ENCODE measurements around the gene GRIP2.
A peak's percentile ranks its signal among the peaks of the same experiment; 100 is the strongest.

Gene GRIP2

DNA sequence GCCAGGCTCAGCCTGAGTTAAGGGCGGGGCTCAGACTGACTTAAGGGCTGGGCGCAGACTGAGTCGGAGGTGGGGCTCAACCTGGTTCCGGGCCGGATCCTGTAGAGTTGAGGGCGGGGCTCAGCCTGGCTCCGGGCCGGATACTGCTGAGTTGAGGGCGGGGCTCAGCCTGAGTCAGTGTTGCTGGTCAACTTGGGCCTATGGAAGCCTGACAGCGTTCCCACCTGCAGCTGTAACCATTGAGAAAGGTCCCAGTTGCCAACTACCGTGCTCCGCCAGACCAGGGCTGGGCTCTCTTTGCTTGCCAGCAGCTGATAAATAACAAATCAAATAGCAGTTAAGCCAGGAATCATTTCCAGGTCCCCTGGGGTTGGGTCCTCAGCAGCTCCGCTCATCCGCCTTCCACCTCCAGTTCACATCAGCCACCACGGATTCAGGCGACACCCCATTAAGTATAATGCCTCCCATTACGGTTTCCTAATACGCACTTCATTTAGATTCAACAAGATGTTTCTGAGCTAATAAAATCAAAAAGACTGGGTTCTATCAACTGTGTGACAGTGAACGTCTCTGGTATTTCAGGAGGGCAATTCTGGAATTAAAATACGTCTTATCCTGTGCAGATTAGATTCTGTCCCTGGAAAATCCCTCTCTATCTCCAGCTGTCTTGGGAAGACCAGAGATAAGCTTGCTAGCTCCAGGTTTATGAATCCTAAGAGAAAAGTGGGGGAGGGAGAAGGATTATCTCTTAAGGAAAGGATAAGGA, 7.3 kb downstream of the GRIP2 start:
- no peak overlapping the region for H3K4me3 ChIP-seq (ENCODE audit: low read depth, low read length)
- peaks cover 5% of the 10 kb centered on the region for H3K27me3 ChIP-seq (replicated peaks)
- TF ChIP-seq, protein P1, sequence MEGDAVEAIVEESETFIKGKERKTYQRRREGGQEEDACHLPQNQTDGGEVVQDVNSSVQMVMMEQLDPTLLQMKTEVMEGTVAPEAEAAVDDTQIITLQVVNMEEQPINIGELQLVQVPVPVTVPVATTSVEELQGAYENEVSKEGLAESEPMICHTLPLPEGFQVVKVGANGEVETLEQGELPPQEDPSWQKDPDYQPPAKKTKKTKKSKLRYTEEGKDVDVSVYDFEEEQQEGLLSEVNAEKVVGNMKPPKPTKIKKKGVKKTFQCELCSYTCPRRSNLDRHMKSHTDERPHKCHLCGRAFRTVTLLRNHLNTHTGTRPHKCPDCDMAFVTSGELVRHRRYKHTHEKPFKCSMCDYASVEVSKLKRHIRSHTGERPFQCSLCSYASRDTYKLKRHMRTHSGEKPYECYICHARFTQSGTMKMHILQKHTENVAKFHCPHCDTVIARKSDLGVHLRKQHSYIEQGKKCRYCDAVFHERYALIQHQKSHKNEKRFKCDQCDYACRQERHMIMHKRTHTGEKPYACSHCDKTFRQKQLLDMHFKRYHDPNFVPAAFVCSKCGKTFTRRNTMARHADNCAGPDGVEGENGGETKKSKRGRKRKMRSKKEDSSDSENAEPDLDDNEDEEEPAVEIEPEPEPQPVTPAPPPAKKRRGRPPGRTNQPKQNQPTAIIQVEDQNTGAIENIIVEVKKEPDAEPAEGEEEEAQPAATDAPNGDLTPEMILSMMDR (IDR thresholded peaks at IDR 0.05; ENCODE audit: low read depth, low read length, missing control alignments), result no peak
- H3K36me3 ChIP-seq (replicated peaks), result no peaks in the 10 kb centered on the region
- DNase-seq, result no peak
- in situ Hi-C loops (cut with HindIII; ENCODE audit: low pct_ligation_motif_present, low sequenced_read_pairs), result no loop called here
- H3K27ac ChIP-seq, result no peak overlapping the region

DNA sequence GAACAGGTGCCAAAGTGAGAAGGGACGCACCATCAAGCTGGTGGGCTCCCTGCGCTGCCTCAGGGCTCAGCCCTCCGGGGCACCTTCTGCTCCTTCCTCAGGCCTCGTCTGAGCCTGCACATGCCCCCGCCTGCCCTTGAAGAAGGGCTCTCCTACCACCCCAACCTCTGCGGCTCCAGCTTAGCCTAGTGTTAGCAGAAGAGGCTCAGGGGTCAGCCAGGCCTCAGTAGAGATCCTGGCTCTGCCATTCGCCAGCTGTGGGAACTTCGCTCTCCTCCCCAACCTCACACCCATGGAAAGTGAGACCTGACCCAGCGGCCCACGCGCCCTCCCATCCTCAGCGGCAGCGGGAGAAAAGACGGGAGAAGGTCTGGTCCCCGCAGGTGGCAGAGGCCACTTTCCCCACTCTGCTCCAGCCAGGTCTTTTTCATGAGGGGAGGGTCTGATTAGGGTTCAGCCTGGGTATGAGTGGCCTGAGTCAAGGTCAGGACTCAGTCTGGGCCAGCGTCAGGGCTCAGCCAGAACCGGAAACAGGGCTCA, 8.2 kb downstream of the GRIP2 start:
- Histone ChIP-seq H3K4me3 (ENCODE audit: low read depth, low read length) (no peak overlapping the region), H3K27me3 (replicated peaks) (peaks cover 5% of the 10 kb centered on the region), H3K36me3 (replicated peaks) (no peaks in the 10 kb centered on the region), H3K27ac (no peak overlapping the region)
- in situ Hi-C loops (cut with HindIII; ENCODE audit: low pct_ligation_motif_present, low sequenced_read_pairs), result no loop called here
- TF ChIP-seq, protein P1 (IDR thresholded peaks at IDR 0.05; ENCODE audit: low read depth, low read length, missing control alignments), result no peak
- no peak for DNase-seq

DNA sequence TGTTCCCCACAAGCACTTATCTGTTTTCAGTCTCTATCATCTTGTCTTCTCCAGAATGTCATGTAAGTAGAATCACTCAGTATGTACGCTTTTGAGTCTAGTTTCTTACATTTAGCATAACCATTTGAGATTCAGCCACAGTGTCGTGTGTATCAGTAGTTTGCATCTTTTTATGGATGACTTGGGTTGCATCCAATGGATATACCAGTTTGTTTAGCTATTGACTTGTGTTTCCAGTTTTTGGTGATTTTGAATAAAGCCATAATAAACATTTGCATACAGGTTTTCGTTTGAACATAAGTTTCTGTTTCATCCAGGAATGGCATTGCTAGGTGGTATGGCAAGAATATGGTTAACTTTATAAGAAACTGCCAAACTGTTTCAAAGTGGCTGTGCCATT, 12.1 kb downstream of the GRIP2 start:
- no peak for DNase-seq
- in situ Hi-C loops (cut with HindIII; ENCODE audit: low pct_ligation_motif_present, low sequenced_read_pairs), result no loop called here
- no peak overlapping the region for H3K4me3 ChIP-seq (ENCODE audit: low read depth, low read length)
- H3K27me3 ChIP-seq (replicated peaks), result no peaks in the 10 kb centered on the region
- TF ChIP-seq, protein P1 (IDR thresholded peaks at IDR 0.05; ENCODE audit: low read depth, low read length, missing control alignments), result no peak
- no peaks in the 10 kb centered on the region for H3K36me3 ChIP-seq (replicated peaks)
- H3K27ac ChIP-seq, result no peak overlapping the region

DNA sequence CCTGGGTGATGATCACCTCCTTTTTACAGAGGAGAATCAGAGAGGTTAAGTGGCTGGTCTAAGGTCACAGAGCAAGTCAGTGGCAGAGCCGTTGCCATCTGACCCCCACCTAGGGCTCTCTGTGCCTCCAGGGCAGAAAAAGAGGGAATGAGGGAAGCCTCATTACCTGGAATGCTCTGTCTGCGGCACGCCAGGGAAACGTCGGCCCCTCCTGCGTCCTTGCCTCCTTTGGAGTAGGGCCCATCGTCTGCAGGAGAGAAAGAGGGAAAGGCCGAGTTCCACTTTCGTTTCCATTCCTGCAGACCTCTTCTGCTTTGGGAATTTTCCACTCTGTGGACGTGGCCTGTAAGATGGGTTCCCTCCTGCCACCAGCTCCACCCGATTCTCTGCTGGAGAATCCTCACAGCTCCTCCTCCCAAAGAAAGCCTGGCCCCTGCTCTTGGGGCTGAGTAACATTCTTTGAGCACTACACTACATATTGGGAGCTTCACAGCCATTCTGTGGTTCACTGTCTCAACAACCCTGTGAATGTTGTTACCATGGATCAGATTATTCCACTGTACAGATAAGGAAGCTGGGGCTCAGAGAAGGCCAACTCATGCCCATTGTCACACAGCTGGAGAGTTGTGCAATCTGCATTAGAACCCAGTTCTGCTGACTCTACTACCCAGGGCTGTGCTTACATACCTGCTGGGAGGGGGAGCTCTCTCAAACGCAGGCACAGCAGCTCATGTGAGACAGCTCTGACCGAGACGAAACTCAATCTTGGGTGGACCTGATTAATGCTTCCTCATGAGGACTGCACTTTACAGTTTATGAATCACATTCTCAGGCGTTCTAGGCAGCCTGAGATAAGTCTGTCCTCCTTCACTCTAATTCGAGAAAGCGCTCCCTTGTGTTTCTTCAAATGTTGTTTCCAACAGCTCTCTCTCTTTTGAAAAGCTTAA, 14.2 kb downstream of the GRIP2 start:
- no peak overlapping the region for H3K27ac ChIP-seq
- TF ChIP-seq, protein P1 (IDR thresholded peaks at IDR 0.05; ENCODE audit: low read depth, low read length, missing control alignments), result no peak
- no peaks in the 10 kb centered on the region for H3K36me3 ChIP-seq (replicated peaks)
- H3K27me3 ChIP-seq (replicated peaks), result peaks cover 11% of the 10 kb centered on the region
- H3K4me3 ChIP-seq (ENCODE audit: low read depth, low read length), result no peak overlapping the region
- in situ Hi-C loops (cut with HindIII; ENCODE audit: low pct_ligation_motif_present, low sequenced_read_pairs), result no loop called here
- peak; percentile 66 for DNase-seq

DNA sequence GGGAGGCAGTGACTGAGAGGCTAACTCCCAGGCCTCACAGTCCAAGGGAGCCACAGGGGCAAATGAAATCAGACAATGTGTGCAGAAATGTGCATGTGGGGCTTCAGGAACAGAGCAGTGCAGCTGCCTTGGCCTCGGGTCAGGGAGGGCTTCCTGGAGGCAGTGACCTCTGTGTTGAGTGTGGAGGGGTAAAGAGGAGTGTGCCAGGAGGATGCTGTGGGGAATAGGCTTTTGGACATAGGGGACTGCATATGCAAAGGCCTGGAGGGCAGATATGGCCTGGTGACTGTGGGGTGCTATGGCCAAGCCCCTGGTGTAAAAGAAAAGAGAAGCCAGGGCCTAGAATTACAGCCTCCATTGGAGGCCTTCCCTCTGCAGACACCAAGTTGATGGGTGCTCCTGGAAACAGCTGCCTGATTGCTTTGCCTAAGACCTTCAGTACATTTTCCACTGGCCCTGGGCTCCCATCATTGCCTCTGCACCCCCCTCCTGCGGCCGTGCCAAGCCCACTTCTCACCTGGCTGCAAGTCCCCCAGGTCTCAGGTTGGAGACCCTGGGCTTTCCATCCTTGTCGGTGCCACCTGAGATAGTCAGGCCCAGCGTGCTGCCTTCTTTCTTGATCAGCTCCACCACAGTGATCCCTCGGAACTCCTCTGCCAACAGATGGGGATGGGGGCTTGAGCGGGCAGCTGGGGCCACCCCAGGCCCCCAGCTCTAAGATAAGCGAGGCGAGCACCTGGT, 15.1 kb downstream of the GRIP2 start:
- TF ChIP-seq, protein P1 (IDR thresholded peaks at IDR 0.05; ENCODE audit: low read depth, low read length, missing control alignments), result no peak
- in situ Hi-C loops (cut with HindIII; ENCODE audit: low pct_ligation_motif_present, low sequenced_read_pairs), result no loop called here
- H3K27me3 ChIP-seq (replicated peaks), result peaks cover 11% of the 10 kb centered on the region
- H3K36me3 ChIP-seq (replicated peaks), result no peaks in the 10 kb centered on the region
- H3K27ac ChIP-seq, result no peak overlapping the region
- H3K4me3 ChIP-seq (ENCODE audit: low read depth, low read length), result no peak overlapping the region
- no peak for DNase-seq
